ENCODE data around the gene PSEN1. TPM values are rescaled to one million over a fixed set of nuclear protein-coding genes. Genes with fewer than 3 reads are reported as not detected.

The PSEN1 gene
- total RNA-seq, 1 donor: 79.6 TPM

DNA sequence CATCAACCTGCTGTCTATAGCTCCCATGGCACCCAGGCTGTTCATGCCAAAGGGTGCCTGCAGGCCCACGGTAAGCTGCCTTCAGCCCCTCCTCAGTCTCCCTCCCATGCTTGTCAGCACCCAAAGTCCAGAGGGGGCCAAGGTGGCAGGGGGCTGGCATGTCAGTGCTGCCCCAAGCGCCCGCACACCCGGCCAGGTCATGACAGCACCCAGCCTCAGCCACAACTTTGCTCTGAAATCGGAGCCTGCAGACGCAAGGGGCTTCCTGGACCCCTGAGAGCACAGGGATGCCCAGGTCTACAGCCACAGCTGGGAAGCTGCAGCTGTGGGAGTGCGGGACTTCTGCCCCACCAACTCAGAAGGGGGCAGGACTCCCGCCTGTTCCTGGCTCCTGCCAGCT, 72.5 kb downstream of the PSEN1 start:
- no peak overlapping the region for H3K27ac ChIP-seq (ENCODE audit: low read depth, low read length)
- peaks cover 58% of the 10 kb centered on the region for H3K36me3 ChIP-seq (ENCODE audit: insufficient read depth, low read length)
- H3K4me1 ChIP-seq (ENCODE audit: insufficient read depth, low read length): peaks cover 21% of the 10 kb centered on the region
- H3K27me3 ChIP-seq (ENCODE audit: insufficient read depth, low read length): no peaks in the 10 kb centered on the region
- no peaks in the 10 kb centered on the region for H3K9me3 ChIP-seq (ENCODE audit: low read depth, low read length)
- no peak overlapping the region for H2AFZ ChIP-seq (ENCODE audit: low read length)
- H3K4me3 ChIP-seq (ENCODE audit: insufficient read depth, low read length): no peak overlapping the region
- H4K20me1 ChIP-seq (ENCODE audit: insufficient read depth, low read length): no peaks in the 10 kb centered on the region
- no peak overlapping the region for H3K4me2 ChIP-seq (ENCODE audit: insufficient read depth, low read length)
- DNase-seq (ENCODE audit: insufficient read length, low spot score, missing footprints): no peak
- H3K79me2 ChIP-seq (ENCODE audit: insufficient read depth, low read length): no peaks in the 10 kb centered on the region
- TF ChIP-seq, protein P1, sequence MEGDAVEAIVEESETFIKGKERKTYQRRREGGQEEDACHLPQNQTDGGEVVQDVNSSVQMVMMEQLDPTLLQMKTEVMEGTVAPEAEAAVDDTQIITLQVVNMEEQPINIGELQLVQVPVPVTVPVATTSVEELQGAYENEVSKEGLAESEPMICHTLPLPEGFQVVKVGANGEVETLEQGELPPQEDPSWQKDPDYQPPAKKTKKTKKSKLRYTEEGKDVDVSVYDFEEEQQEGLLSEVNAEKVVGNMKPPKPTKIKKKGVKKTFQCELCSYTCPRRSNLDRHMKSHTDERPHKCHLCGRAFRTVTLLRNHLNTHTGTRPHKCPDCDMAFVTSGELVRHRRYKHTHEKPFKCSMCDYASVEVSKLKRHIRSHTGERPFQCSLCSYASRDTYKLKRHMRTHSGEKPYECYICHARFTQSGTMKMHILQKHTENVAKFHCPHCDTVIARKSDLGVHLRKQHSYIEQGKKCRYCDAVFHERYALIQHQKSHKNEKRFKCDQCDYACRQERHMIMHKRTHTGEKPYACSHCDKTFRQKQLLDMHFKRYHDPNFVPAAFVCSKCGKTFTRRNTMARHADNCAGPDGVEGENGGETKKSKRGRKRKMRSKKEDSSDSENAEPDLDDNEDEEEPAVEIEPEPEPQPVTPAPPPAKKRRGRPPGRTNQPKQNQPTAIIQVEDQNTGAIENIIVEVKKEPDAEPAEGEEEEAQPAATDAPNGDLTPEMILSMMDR (IDR thresholded peaks at IDR 0.05; ENCODE audit: extremely low read depth, low read depth, low read length): no peak

DNA sequence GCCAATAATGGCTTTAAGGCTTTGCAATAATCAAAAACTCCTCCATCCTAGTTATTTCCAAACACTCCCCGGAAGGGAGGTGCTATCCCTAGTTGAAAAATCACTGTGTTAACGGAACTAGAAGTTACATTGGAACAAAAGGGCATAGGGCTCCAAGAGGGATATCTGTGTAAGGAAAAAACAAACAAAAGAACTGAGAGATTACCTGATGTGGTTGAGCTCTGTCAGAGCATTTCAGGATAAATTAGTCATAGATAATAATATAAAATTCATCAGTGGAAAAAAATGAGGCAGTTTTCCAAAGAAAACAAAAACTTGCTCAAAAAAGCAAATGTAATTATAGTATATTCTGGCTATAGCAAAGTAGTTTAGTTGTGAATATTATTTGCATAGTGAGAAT, 73.6 kb downstream of the PSEN1 start:
- DNase-seq (ENCODE audit: insufficient read length, low spot score, missing footprints): no peak
- Histone ChIP-seq H3K79me2 (ENCODE audit: insufficient read depth, low read length) (no peaks in the 10 kb centered on the region), H3K36me3 (ENCODE audit: insufficient read depth, low read length) (peaks cover 58% of the 10 kb centered on the region), H4K20me1 (ENCODE audit: insufficient read depth, low read length) (no peaks in the 10 kb centered on the region), H3K4me1 (ENCODE audit: insufficient read depth, low read length) (peaks cover 21% of the 10 kb centered on the region), H3K4me3 (ENCODE audit: insufficient read depth, low read length) (no peak overlapping the region), H3K4me2 (ENCODE audit: insufficient read depth, low read length) (peak overlapping the region; percentile 39), H2AFZ (ENCODE audit: low read length) (no peak overlapping the region), H3K27ac (ENCODE audit: low read depth, low read length) (peak overlapping the region; percentile 37), H3K9me3 (ENCODE audit: low read depth, low read length) (no peaks in the 10 kb centered on the region), H3K27me3 (ENCODE audit: insufficient read depth, low read length) (no peaks in the 10 kb centered on the region)
- TF ChIP-seq, protein P1 (IDR thresholded peaks at IDR 0.05; ENCODE audit: extremely low read depth, low read depth, low read length): no peak

DNA sequence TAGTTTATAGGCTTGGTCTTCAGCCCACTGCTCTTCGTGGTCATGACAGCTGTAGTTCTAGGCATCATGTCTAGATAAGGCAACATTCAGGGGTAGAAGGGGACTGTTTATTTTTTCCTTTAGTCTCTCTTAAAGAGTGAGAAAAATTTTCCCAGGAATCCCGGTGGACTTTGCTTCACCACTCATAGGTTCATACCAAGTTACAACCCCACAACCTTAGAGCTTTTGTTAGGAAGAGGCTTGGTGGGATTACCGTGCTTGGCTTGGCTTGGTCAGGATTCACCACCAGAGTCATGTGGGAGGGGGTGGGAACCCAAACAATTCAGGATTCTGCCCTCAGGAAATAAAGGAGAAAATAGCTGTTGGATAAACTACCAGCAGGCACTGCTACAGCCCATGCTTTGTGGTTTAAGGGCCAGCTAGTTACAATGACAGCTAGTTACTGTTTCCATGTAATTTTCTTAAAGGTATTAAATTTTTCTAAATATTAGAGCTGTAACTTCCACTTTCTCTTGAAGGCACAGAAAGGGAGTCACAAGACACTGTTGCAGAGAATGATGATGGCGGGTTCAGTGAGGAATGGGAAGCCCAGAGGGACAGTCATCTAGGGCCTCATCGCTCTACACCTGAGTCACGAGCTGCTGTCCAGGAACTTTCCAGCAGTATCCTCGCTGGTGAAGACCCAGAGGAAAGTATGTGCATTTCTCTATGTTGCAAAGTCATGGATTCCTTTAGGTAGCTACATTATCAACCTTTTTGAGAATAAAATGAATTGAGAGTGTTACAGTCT, 75.1 kb downstream of the PSEN1 start:
- Histone ChIP-seq H3K27ac (ENCODE audit: low read depth, low read length) (no peak overlapping the region), H3K9me3 (ENCODE audit: low read depth, low read length) (no peaks in the 10 kb centered on the region), H3K27me3 (ENCODE audit: insufficient read depth, low read length) (no peaks in the 10 kb centered on the region), H3K4me3 (ENCODE audit: insufficient read depth, low read length) (no peak overlapping the region), H3K4me1 (ENCODE audit: insufficient read depth, low read length) (peaks cover 21% of the 10 kb centered on the region), H3K79me2 (ENCODE audit: insufficient read depth, low read length) (no peaks in the 10 kb centered on the region), H2AFZ (ENCODE audit: low read length) (no peak overlapping the region), H3K36me3 (ENCODE audit: insufficient read depth, low read length) (peaks cover 54% of the 10 kb centered on the region), H3K4me2 (ENCODE audit: insufficient read depth, low read length) (no peak overlapping the region), H4K20me1 (ENCODE audit: insufficient read depth, low read length) (no peaks in the 10 kb centered on the region)
- DNase-seq (ENCODE audit: insufficient read length, low spot score, missing footprints): no peak
- TF ChIP-seq, protein P1 (IDR thresholded peaks at IDR 0.05; ENCODE audit: extremely low read depth, low read depth, low read length): no peak

DNA sequence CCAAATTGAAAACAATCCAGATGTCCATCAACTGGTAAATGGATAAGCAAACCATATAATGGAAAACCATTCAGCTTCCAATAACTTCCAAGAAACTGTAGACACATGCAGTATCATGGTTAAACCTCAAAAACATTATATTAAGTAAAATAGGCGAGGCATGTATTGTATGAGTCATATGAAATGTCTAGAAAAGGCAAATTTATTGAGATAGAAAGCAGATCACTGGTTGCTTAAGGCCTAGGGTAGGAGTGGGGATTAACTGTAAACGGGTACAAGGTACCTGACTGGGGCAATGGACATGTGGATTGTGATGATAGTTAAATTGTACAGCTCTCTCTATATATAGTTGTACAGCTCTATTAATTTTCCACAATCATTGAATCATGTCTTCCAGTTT, 79.7 kb downstream of the PSEN1 start:
- Histone ChIP-seq H3K36me3 (ENCODE audit: insufficient read depth, low read length) (peaks cover 57% of the 10 kb centered on the region), H3K27me3 (ENCODE audit: insufficient read depth, low read length) (no peaks in the 10 kb centered on the region), H4K20me1 (ENCODE audit: insufficient read depth, low read length) (no peaks in the 10 kb centered on the region), H3K79me2 (ENCODE audit: insufficient read depth, low read length) (no peaks in the 10 kb centered on the region), H3K4me3 (ENCODE audit: insufficient read depth, low read length) (no peak overlapping the region), H3K27ac (ENCODE audit: low read depth, low read length) (no peak overlapping the region), H3K9me3 (ENCODE audit: low read depth, low read length) (no peaks in the 10 kb centered on the region), H3K4me1 (ENCODE audit: insufficient read depth, low read length) (peaks cover 4% of the 10 kb centered on the region), H3K4me2 (ENCODE audit: insufficient read depth, low read length) (no peak overlapping the region), H2AFZ (ENCODE audit: low read length) (no peak overlapping the region)
- TF ChIP-seq, protein P1 (IDR thresholded peaks at IDR 0.05; ENCODE audit: extremely low read depth, low read depth, low read length): no peak
- DNase-seq (ENCODE audit: insufficient read length, low spot score, missing footprints): no peak

Measured in osteoblast (primary cell).